MCF 10A (cell line): ENCODE data around the gene PHF8. TPM values are rescaled to one million over a fixed set of nuclear protein-coding genes. Genes with fewer than 3 reads are reported as not detected.
A peak's percentile ranks its signal among the peaks of the same experiment; 100 is the strongest.

Experiments
- BruUV-seq: library from RNA; stranded (reverse); fragments of 400-500 nt; replicated peaks from 2 replicates; lab custom pipeline; 2021; lab: Mats Ljungman, UMichigan
- CTCF ChIA-PET: fragments of 300-600 bp; sonication (Branson Sonifier 250); formaldehyde crosslinking; extraction: SDS; loops from one replicate; lab custom pipeline; 2021; ENCODE audit warnings: antibody characterized with exemption, inconsistent platforms; lab: Yijun Ruan, JAX
- POLR2A ChIA-PET: fragments of 300-600, 350-650 bp; sonication (Branson Sonifier 250); formaldehyde crosslinking; extraction: SDS; loops from one replicate; lab custom pipeline; 2020; ENCODE audit warnings: antibody characterized with exemption, inconsistent platforms; lab: Yijun Ruan, JAX
- DNase-seq: peaks from one replicate; pipeline ENCODE4 v3.0.0-alpha.2; 2018; ENCODE audit not compliant: unreplicated experiment
- H3K27ac Mint-ChIP-seq: one replicate; pipeline ENCODE4 v1.8.0; 2022; ENCODE audit warnings: mild to moderate bottlenecking, low read depth, mixed read lengths; ENCODE audit not compliant: unreplicated experiment
- H3K27me3 Mint-ChIP-seq: one replicate; pipeline ENCODE4 v1.8.0; 2022; ENCODE audit warnings: mixed read lengths; ENCODE audit not compliant: insufficient read depth, unreplicated experiment
- H3K36me3 Mint-ChIP-seq: one replicate; pipeline ENCODE4 v1.8.0; 2022; ENCODE audit warnings: mild to moderate bottlenecking, moderate library complexity, mixed read lengths; ENCODE audit not compliant: insufficient read depth, unreplicated experiment
- H3K4me1 Mint-ChIP-seq: one replicate; pipeline ENCODE4 v1.8.0; 2022; ENCODE audit warnings: mixed read lengths; ENCODE audit not compliant: insufficient read depth, unreplicated experiment
- H3K4me3 Mint-ChIP-seq: one replicate; pipeline ENCODE4 v1.8.0; 2022; ENCODE audit warnings: mild to moderate bottlenecking, moderate library complexity, mixed read lengths; ENCODE audit not compliant: unreplicated experiment
- H3K9me3 Mint-ChIP-seq: one replicate; pipeline ENCODE4 v1.8.0; 2022; ENCODE audit warnings: mixed read lengths; ENCODE audit not compliant: unreplicated experiment
- intact Hi-C: fragments of 100-400 bp; cut with micrococcal nuclease; formaldehyde crosslinking; loops from 2 replicates; pipeline ENCODE4 v1.14.1; 2022
- total RNA-seq: library from RNA; stranded (reverse); gene quantifications from 2 replicates; pipeline ENCODE4 v1.2.3, GENCODE V29; 2022
- TF ChIP-seq, protein P1 (sequence below): fragments of 200-600 bp; IDR thresholded peaks from one replicate; pipeline ENCODE4 v1.8.0; 2022; ENCODE audit warnings: antibody characterized with exemption, mild to moderate bottlenecking; ENCODE audit not compliant: unreplicated experiment

The PHF8 gene
- total RNA-seq, 1 experiment from 2014 or later, result 22.5 TPM

DNA sequence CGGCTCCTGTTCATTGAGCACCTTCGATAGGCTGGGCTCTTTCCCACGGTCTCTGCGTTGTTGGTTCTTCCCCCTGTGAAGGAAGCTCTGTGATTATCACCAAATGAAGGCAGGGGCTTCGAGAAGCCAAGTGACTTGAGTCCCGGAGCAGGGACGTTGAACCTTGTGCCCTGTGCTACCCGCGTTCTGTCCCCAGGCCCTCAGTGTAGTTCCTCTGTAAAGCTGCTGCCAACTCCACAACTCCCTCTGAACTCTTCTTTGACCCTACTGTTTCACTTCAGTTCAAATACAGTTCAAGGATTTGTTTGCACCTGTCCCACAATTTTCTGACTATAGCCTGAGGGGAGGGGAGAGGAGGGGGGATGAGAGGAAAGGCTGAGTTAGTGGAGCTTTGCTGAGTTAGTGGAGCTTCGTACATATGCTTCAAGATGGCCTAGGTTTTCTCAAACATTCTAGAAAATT, 635 bp upstream of the PHF8 start:
- CTCF ChIA-PET, result interaction anchor here (0.6 kb wide), 1 partner anchor 26 kb away, joined by 3 read pairs; no protein-coding TSS in a partner anchor
- peaks cover 11% of the 10 kb centered on the region for H3K4me1 Mint-ChIP-seq
- DNase-seq, result no peak
- POLR2A ChIA-PET, result interaction anchor here (0.7 to 4.5 kb wide), 9 partner anchors 15 to 595 kb away, joined by 3 to 96 read pairs (median 8); partner anchors contain the start of genes FAM120C, GNL3L and TSR2
- intact Hi-C loops, result loop anchor here (1.0 to 10.0 kb wide), 3 partner anchors 138 to 592 kb away; partner anchors contain the start of gene FAM120C
- H3K9me3 Mint-ChIP-seq, result no peaks in the 10 kb centered on the region
- TSS peak; percentile 83 for BruUV-seq
- peak overlapping the region; percentile 99 for H3K27ac Mint-ChIP-seq
- peak overlapping the region; percentile 86 for H3K4me3 Mint-ChIP-seq
- TF ChIP-seq, protein P1, sequence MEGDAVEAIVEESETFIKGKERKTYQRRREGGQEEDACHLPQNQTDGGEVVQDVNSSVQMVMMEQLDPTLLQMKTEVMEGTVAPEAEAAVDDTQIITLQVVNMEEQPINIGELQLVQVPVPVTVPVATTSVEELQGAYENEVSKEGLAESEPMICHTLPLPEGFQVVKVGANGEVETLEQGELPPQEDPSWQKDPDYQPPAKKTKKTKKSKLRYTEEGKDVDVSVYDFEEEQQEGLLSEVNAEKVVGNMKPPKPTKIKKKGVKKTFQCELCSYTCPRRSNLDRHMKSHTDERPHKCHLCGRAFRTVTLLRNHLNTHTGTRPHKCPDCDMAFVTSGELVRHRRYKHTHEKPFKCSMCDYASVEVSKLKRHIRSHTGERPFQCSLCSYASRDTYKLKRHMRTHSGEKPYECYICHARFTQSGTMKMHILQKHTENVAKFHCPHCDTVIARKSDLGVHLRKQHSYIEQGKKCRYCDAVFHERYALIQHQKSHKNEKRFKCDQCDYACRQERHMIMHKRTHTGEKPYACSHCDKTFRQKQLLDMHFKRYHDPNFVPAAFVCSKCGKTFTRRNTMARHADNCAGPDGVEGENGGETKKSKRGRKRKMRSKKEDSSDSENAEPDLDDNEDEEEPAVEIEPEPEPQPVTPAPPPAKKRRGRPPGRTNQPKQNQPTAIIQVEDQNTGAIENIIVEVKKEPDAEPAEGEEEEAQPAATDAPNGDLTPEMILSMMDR, result no peak
- H3K27me3 Mint-ChIP-seq, result peaks cover 23% of the 10 kb centered on the region
- H3K36me3 Mint-ChIP-seq, result peaks cover 34% of the 10 kb centered on the region

GRCh38 chrX:54043541-54044125, 640 bp downstream of the PHF8 start:
- intact Hi-C loops, result loop anchor here (1.0 to 10.0 kb wide), 3 partner anchors 140 to 594 kb away; partner anchors contain the start of gene FAM120C
- Mint-ChIP-seq H3K27ac (peak overlapping the region; percentile 99), H3K4me1 (peaks cover 11% of the 10 kb centered on the region), H3K4me3 (peak overlapping the region; percentile 86), H3K9me3 (no peaks in the 10 kb centered on the region), H3K27me3 (peaks cover 24% of the 10 kb centered on the region), H3K36me3 (peaks cover 35% of the 10 kb centered on the region)
- ChIA-PET CTCF (interaction anchor here (1.0 to 1.2 kb wide), 4 partner anchors 9 to 135 kb away, joined by 3 to 7 read pairs (median 4); no protein-coding TSS in a partner anchor), POLR2A (interaction anchor here (0.6 to 4.5 kb wide), 21 partner anchors 14 to 956 kb away, joined by 3 to 96 read pairs (median 4); partner anchors contain the start of genes APEX2, FAM120C, GNL3L and HUWE1)
- peak; percentile 43 for DNase-seq
- TF ChIP-seq, protein P1, result no peak
- BruUV-seq, result no TSS peak

DNA sequence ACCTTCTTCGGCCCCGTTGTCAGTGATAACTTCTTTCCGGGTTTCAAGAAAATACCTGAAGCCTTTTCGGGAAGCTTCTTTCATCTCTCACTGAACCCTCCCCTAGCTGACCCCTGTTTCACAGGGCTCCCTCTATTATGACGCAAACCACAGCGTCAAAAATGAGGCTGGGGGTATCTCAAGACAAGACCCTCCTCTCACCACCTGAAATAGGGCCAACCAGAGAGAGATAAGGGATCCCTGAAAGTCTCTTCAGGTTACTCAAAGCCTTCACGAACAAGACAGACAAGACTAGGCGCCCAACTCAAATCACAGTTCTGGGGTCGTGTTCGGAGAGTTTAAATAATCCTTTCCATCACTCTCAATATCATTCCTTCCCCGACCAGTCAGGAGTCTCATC, 1.2 kb downstream of the PHF8 start:
- H3K9me3 Mint-ChIP-seq, result no peaks in the 10 kb centered on the region
- H3K36me3 Mint-ChIP-seq, result peaks cover 35% of the 10 kb centered on the region
- intact Hi-C loops, result loop anchor here (5.0 to 10.0 kb wide), 2 partner anchors 202 to 594 kb away; no protein-coding TSS in a partner anchor
- CTCF ChIA-PET, result interaction anchor here (0.6 to 1.2 kb wide), 7 partner anchors 9 to 1014 kb away, joined by 3 to 7 read pairs (median 3); no protein-coding TSS in a partner anchor
- no peak for DNase-seq
- H3K4me1 Mint-ChIP-seq, result peaks cover 11% of the 10 kb centered on the region
- POLR2A ChIA-PET, result interaction anchor here (0.6 to 4.5 kb wide), 14 partner anchors 13 to 957 kb away, joined by 3 to 96 read pairs (median 6); partner anchors contain the start of genes APEX2, FAM120C, GNL3L and TSR2
- peaks cover 23% of the 10 kb centered on the region for H3K27me3 Mint-ChIP-seq
- BruUV-seq, result no TSS peak
- H3K4me3 Mint-ChIP-seq, result peak overlapping the region; percentile 86
- peak overlapping the region; percentile 99 for H3K27ac Mint-ChIP-seq
- TF ChIP-seq, protein P1, result no peak

- Mint-ChIP-seq H3K9me3 (no peaks in the 10 kb centered on the region), H3K27ac (peak overlapping the region; percentile 99), H3K36me3 (peaks cover 37% of the 10 kb centered on the region), H3K4me1 (peaks cover 9% of the 10 kb centered on the region), H3K4me3 (peak overlapping the region; percentile 86), H3K27me3 (peaks cover 19% of the 10 kb centered on the region)
- TF ChIP-seq, protein P1, result peak; percentile 28
- peak; percentile 58 for DNase-seq
- intact Hi-C loops, result loop anchor here (5.0 to 10.0 kb wide), 2 partner anchors 202 to 595 kb away; no protein-coding TSS in a partner anchor
- ChIA-PET POLR2A (interaction anchor here (0.7 to 4.5 kb wide), 10 partner anchors 13 to 957 kb away, joined by 3 to 96 read pairs (median 6); partner anchors contain the start of genes APEX2, FAM120C, GNL3L and TSR2), CTCF (interaction anchor here (0.6 to 1.2 kb wide), 8 partner anchors 8 to 1015 kb away, joined by 3 to 7 read pairs (median 3); no protein-coding TSS in a partner anchor)
- no TSS peak for BruUV-seq
Measured at GRCh38 chrX:54042609-54043021, 1.7 kb downstream of the PHF8 start.
